Measurements from ENCODE around the gene GCNT2.

DNA sequence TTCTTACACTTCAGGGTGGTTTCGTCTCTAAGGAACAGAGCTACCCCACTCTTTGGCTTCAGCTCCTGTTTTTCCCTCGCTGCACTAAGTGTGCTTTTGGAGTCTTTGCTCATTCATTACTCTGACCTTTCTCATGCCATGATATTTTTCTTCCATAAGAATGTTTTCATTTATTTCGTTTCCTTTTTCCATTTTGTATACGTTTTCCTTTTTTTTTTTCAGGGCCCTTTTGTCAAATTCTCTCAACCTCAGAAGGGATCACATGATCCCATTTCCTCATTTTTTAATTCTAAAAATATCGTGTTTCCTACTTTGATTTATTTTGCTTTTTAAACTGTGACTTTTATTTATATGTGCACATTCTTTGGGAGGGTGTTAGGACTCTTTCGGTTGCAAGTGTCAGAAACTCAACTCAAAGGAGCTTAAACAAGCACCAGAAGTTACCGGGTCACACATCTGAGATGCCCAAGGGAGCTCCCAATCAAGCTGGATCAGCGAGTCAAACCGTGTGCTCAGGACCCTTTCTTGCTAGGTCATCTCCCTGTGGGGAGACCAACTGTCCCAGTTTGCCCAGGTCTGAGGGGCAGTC is 40.6 kb downstream of the GCNT2 start:
- TF ChIP-seq, protein P1, sequence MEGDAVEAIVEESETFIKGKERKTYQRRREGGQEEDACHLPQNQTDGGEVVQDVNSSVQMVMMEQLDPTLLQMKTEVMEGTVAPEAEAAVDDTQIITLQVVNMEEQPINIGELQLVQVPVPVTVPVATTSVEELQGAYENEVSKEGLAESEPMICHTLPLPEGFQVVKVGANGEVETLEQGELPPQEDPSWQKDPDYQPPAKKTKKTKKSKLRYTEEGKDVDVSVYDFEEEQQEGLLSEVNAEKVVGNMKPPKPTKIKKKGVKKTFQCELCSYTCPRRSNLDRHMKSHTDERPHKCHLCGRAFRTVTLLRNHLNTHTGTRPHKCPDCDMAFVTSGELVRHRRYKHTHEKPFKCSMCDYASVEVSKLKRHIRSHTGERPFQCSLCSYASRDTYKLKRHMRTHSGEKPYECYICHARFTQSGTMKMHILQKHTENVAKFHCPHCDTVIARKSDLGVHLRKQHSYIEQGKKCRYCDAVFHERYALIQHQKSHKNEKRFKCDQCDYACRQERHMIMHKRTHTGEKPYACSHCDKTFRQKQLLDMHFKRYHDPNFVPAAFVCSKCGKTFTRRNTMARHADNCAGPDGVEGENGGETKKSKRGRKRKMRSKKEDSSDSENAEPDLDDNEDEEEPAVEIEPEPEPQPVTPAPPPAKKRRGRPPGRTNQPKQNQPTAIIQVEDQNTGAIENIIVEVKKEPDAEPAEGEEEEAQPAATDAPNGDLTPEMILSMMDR (IDR thresholded peaks at IDR 0.05), result no peak
- TF ChIP-seq POLR2A (IDR thresholded peaks at IDR 0.05), result no peak

Measured in Peyer's patch (tissue), 4 donors.